ENCODE results near the gene SNTB2.

- TF ChIP-seq CTCF (IDR thresholded peaks at IDR 0.05) (no peak), POLR2A (IDR thresholded peaks at IDR 0.05) (no peak)
Observed at GRCh38 chr16:69266334-69267063, 79.5 kb downstream of the SNTB2 start.
